IMR-90 (cell line): ENCODE results near the gene CLSTN1. TPM values are rescaled to one million over a fixed set of nuclear protein-coding genes. Genes with fewer than 3 reads are reported as not detected.

Experiments used
- ATAC-seq: fragments of 200-7000 bp; cut with Tn5 transposase; 2 replicates; pipeline ENCODE4 v1.9.1; 2020; ENCODE audit warnings: low read depth, mild to moderate bottlenecking, moderate library complexity
- BruUV-seq: library from RNA; stranded (reverse); fragments of 400-500 nt; replicated peaks from 2 replicates; lab custom pipeline; 2021; lab: Mats Ljungman, UMichigan
- CTCF ChIA-PET: fragments of 300-600 bp; formaldehyde crosslinking; extraction: SDS; loops from one replicate; lab custom pipeline; 2021; ENCODE audit warnings: antibody characterized with exemption; lab: Yijun Ruan, JAX
- POLR2A ChIA-PET: fragments of 300-600 bp; sonication (Branson Sonifier 250); formaldehyde crosslinking; loops from one replicate; lab custom pipeline; 2022; ENCODE audit warnings: antibody characterized with exemption; ENCODE audit not compliant: unreplicated experiment; lab: Charles Lee
- DNase-seq: peaks from one replicate; pipeline ENCODE4 v3.0.0; 2013
- H2AFZ ChIP-seq: replicated peaks from 2 replicates; pipeline ENCODE3; 2013; ENCODE audit warnings: low read length, mild to moderate bottlenecking; ENCODE audit not compliant: poor library complexity
- H2AK5ac ChIP-seq: 2 replicates; pipeline ENCODE4 v1.6.1; 2013; ENCODE audit warnings: low read depth, low read length, inconsistent platforms
- H2AK9ac ChIP-seq: replicated peaks from 2 replicates; pipeline ENCODE3; 2013; ENCODE audit warnings: mild to moderate bottlenecking, low read depth, low read length, moderate library complexity; ENCODE audit not compliant: poor library complexity
- H2BK120ac ChIP-seq: 2 replicates; pipeline ENCODE4 v1.6.1; 2013; ENCODE audit warnings: low read depth, low read length, inconsistent platforms
- H2BK15ac ChIP-seq: 3 replicates; pipeline ENCODE4 v1.6.1; 2013; ENCODE audit warnings: low read depth, low read length, inconsistent platforms
- H2BK20ac ChIP-seq: 2 replicates; pipeline ENCODE4 v1.6.1; 2013; ENCODE audit warnings: low read depth, mild to moderate bottlenecking, inconsistent platforms, low read length, moderate library complexity
- H2BK5ac ChIP-seq: 2 replicates; pipeline ENCODE4 v1.6.1; 2013; ENCODE audit warnings: mild to moderate bottlenecking, low read depth, low read length, inconsistent platforms; ENCODE audit not compliant: poor library complexity, severe bottlenecking
- H3K14ac ChIP-seq: replicated peaks from 2 replicates; pipeline ENCODE4 v1.6.1; 2013; ENCODE audit warnings: low read depth, low read length, inconsistent platforms
- H3K18ac ChIP-seq: 2 replicates; pipeline ENCODE4 v1.6.1; 2013; ENCODE audit warnings: low read depth, low read length, control low read depth
- H3K23ac ChIP-seq: 2 replicates; pipeline ENCODE4 v1.6.1; 2013; ENCODE audit warnings: low read depth, low read length, inconsistent platforms
- H3K27ac ChIP-seq: 2 replicates; pipeline ENCODE4 v1.5.1; 2013; ENCODE audit warnings: mild to moderate bottlenecking, control low read depth, low read length; ENCODE audit not compliant: insufficient read depth
- H3K27me3 ChIP-seq: 2 replicates; pipeline ENCODE4 v1.6.1; 2013; ENCODE audit warnings: low read length; ENCODE audit not compliant: control insufficient read depth, insufficient read depth
- H3K36me3 ChIP-seq: 2 replicates; pipeline ENCODE4 v1.6.1; 2013; ENCODE audit warnings: low read length, mixed read lengths; ENCODE audit not compliant: control insufficient read depth, insufficient read depth
- H3K4ac ChIP-seq: 2 replicates; pipeline ENCODE4 v1.6.1; 2013; ENCODE audit warnings: low read depth, low read length, inconsistent platforms
- H3K4me1 ChIP-seq: 2 replicates; pipeline ENCODE4 v1.6.1; 2013; ENCODE audit warnings: low read length, mixed read lengths; ENCODE audit not compliant: control insufficient read depth, insufficient read depth
- H3K4me2 ChIP-seq: 2 replicates; pipeline ENCODE4 v1.6.1; 2013; ENCODE audit warnings: low read depth, mild to moderate bottlenecking, control low read depth, low read length, moderate library complexity
- H3K4me3 ChIP-seq: 2 replicates; pipeline ENCODE4 v1.5.1; 2013; ENCODE audit warnings: low read depth, mild to moderate bottlenecking, control low read depth, low read length, moderate library complexity; ENCODE audit not compliant: insufficient read depth
- H3K56ac ChIP-seq: 2 replicates; pipeline ENCODE4 v1.6.1; 2013; ENCODE audit warnings: low read length, inconsistent platforms; ENCODE audit not compliant: insufficient read depth; ENCODE audit errors: extremely low read depth
- H3K79me1 ChIP-seq, 2 experiments: 2 replicates each; pipeline ENCODE4 v1.6.1; 2013; ENCODE audit warnings: low read length in 2 of 2, inconsistent platforms in 1 of 2, low read depth in 1 of 2
- H3K9ac ChIP-seq: 2 replicates; pipeline ENCODE4 v1.6.1; 2013; ENCODE audit warnings: low read depth, low read length, control low read depth
- H3K9me1 ChIP-seq: 2 replicates; pipeline ENCODE4 v1.6.1; 2013; ENCODE audit warnings: low read length, inconsistent platforms; ENCODE audit not compliant: insufficient read depth
- H3K9me3 ChIP-seq: 2 replicates; pipeline ENCODE4 v1.6.1; 2013; ENCODE audit warnings: low read length; ENCODE audit not compliant: control insufficient read depth, insufficient read depth
- H4K20me1 ChIP-seq: 2 replicates; pipeline ENCODE4 v1.6.1; 2013; ENCODE audit warnings: low read length, inconsistent platforms; ENCODE audit not compliant: insufficient read depth
- H4K5ac ChIP-seq: 2 replicates; pipeline ENCODE4 v1.6.1; 2013; ENCODE audit warnings: mild to moderate bottlenecking, low read depth, low read length, control low read depth
- H4K8ac ChIP-seq, 2 experiments: 2 replicates each; pipeline ENCODE4 v1.6.1; 2013; ENCODE audit warnings: low read depth in 2 of 2, low read length in 2 of 2, control low read depth in 1 of 2, inconsistent platforms in 1 of 2
- H4K91ac ChIP-seq: 2 replicates; pipeline ENCODE4 v1.6.1; 2013; ENCODE audit warnings: low read depth, low read length, inconsistent platforms; ENCODE audit not compliant: insufficient read depth
- BHLHE40 ChIP-seq: fragments of 150-350 bp; IDR thresholded peaks from 2 replicates; pipeline ENCODE4 v1.6.1; 2016; ENCODE audit warnings: mild to moderate bottlenecking, low read depth, low read length
- CEBPB ChIP-seq: IDR thresholded peaks from 2 replicates; pipeline ENCODE4 v1.6.1; 2012; ENCODE audit warnings: low read depth, low read length, improper control_type of control experiment
- ELK1 ChIP-seq: fragments of 150-350 bp; IDR thresholded peaks from 2 replicates; pipeline ENCODE4 v1.6.1; 2016; ENCODE audit warnings: low read depth, mild to moderate bottlenecking, low read length, moderate library complexity, borderline replicate concordance
- FOS ChIP-seq: fragments of 150-350 bp; IDR thresholded peaks from 2 replicates; pipeline ENCODE4 v1.6.1; 2016; ENCODE audit warnings: low read depth, low read length
- MAFK ChIP-seq: IDR thresholded peaks from 2 replicates; pipeline ENCODE4 v1.6.1; 2012; ENCODE audit warnings: low read depth, low read length, improper control_type of control experiment
- MXI1 ChIP-seq: IDR thresholded peaks from 2 replicates; pipeline ENCODE4 v1.6.1; 2012; ENCODE audit warnings: low read depth, mild to moderate bottlenecking, low read length, moderate library complexity, borderline replicate concordance
- NFE2L2 ChIP-seq: fragments of 150-350 bp; IDR thresholded peaks from 2 replicates; pipeline ENCODE4 v1.6.1; 2016; ENCODE audit warnings: low read depth, mild to moderate bottlenecking, low read length
- POLR2A ChIP-seq: IDR thresholded peaks from 2 replicates; pipeline ENCODE4 v1.6.1; 2012; ENCODE audit warnings: mild to moderate bottlenecking, low read depth, low read length
- RFX5 ChIP-seq: IDR thresholded peaks from 2 replicates; pipeline ENCODE4 v1.8.0; 2012; ENCODE audit warnings: low read depth, mild to moderate bottlenecking, low read length, moderate library complexity
- SMC3 ChIP-seq: fragments of 150-350 bp; IDR thresholded peaks from 2 replicates; pipeline ENCODE4 v1.6.1; 2016; ENCODE audit warnings: low read depth, mild to moderate bottlenecking, antibody characterized with exemption, low read length, moderate library complexity
- WGBS, 2 experiments: methylation state at CpG; one replicate each; pipeline versions ENCODE4 v1.1.5 to v1.1.7; 2013; ENCODE audit warnings: missing lambda C conversion rate in 2 of 2; ENCODE audit not compliant: insufficient read length in 1 of 2; ENCODE audit errors: extremely low coverage in 2 of 2; 5-methylcytosine and 5-hydroxymethylcytosine counted together
- dilution Hi-C: fragments of 300-500 bp; cut with HindIII; formaldehyde crosslinking; loops from one replicate; pipeline ENCODE4 v1.14.3; 2018; ENCODE audit warnings: low sequenced_read_pairs; ENCODE audit not compliant: unreplicated experiment
- in situ Hi-C: fragments of 300-500 bp; cut with MboI; formaldehyde crosslinking; loops from 3 replicates; pipeline ENCODE4 v1.14.3; 2019; ENCODE audit warnings: low sequenced_read_pairs, inconsistent platforms, mixed read lengths
- intact Hi-C: fragments of 100-400 bp; cut with micrococcal nuclease; formaldehyde crosslinking; loops from 2 replicates; pipeline ENCODE4 v1.10.0; 2022
- polyA plus RNA-seq, 3 experiments: library from polyadenylated mRNA; depleted of rRNA; stranded (reverse); fragments of >200 nt; gene quantifications; 2 replicates each; pipeline ENCODE4 v1.2.3, GENCODE V29; 2012; ENCODE audit warnings: low replicate concordance in 1 of 3
- total RNA-seq: library from RNA; depleted of rRNA; stranded (reverse); fragments of >200 nt; gene quantifications from 2 replicates; pipeline ENCODE4 v1.2.3, GENCODE V29; 2012

The CLSTN1 gene
- total and polyA plus RNA-seq, 2 of the 4 experiments (the other 2 are of a cell fraction), result 30.1 to 72.2 TPM

GRCh38 chr1:9868244-9868590 lies 44.5 kb upstream of the CLSTN1 start:
- Histone ChIP-seq H2AFZ (no peak overlapping the region), H3K27ac (no peak overlapping the region), H4K91ac (no peak overlapping the region), H3K4ac (no peak overlapping the region), H3K23ac (no peak overlapping the region), H4K5ac (no peak overlapping the region), H3K36me3 (peaks cover 11% of the 10 kb centered on the region; the same call in 1 of the 2 replicates), H4K8ac (no peak overlapping the region), H3K27me3 (no peaks in the 10 kb centered on the region), H3K9me1 (no peaks in the 10 kb centered on the region), H3K79me1 (no peaks in the 10 kb centered on the region; a peak in 1 of 4 replicates), H2BK15ac (no peak overlapping the region), H2BK120ac (no peak overlapping the region), H3K18ac (no peak overlapping the region), H2BK5ac (no peak overlapping the region), H2BK20ac (no peak overlapping the region), H2AK5ac (no peak overlapping the region), H2AK9ac (no peak overlapping the region), H3K9ac (no peak overlapping the region), H3K4me2 (no peak overlapping the region), H3K9me3 (no peaks in the 10 kb centered on the region), H3K14ac (no peak overlapping the region), H3K56ac (no peak overlapping the region), H4K20me1 (0 out of 2 replicates have a peak, but pooled peaks cover 4% of the 10 kb centered on the region), H3K4me3 (no peak overlapping the region), H3K4me1 (peaks cover 5% of the 10 kb centered on the region)
- in situ Hi-C loops, result loop anchor here (5.0 to 10.0 kb wide), 3 partner anchors 81 to 236 kb away; no protein-coding TSS in a partner anchor
- dilution Hi-C loops, result no loop called here
- WGBS, 2 experiments, result no CpG with 5 or more reads among the region's 3 CpGs
- ATAC-seq, result no peak
- no peak for DNase-seq
- CTCF ChIA-PET, result interaction anchor here (1.0 to 1.5 kb wide), 3 partner anchors 83 to 242 kb away, joined by 3 to 6 read pairs (median 4); no protein-coding TSS in a partner anchor
- intact Hi-C loops, result no loop called here
- TF ChIP-seq ELK1 (no peak), BHLHE40 (no peak), MXI1 (no peak), MAFK (no peak), NFE2L2 (no peak), SMC3 (no peak), POLR2A (no peak), FOS (no peak), RFX5 (no peak), CEBPB (no peak)
- POLR2A ChIA-PET, result no interaction called here
- no TSS peak for BruUV-seq
